GM12865 (cell line): ENCODE data around the gene RANBP3.
"Not testable (repeated sequence)": the region's sequence is repeated elsewhere in the genome, so short reads cannot be mapped to it uniquely, and the experiment has no call there.

ENCODE experiments used
- DNase-seq: peaks from one replicate; pipeline ENCODE4 v3.0.0; 2010; ENCODE audit warnings: low read depth
- H3K4me3 ChIP-seq: 2 replicates; pipeline ENCODE4 v1.5.1; 2011; ENCODE audit warnings: mild to moderate bottlenecking, low read depth, low read length, control low read depth
- CTCF ChIP-seq: IDR thresholded peaks from 2 replicates; pipeline ENCODE4 v1.5.1; 2011; ENCODE audit warnings: low read length, control low read depth, low read depth, inconsistent platforms; ENCODE audit not compliant: insufficient read depth; ENCODE audit errors: missing control alignments

The RANBP3 gene

GRCh38 chr19:5977785-5978605 lies at the start of gene RANBP3:
Gene RANBP3 (minus strand): TSS chr19:5978140. CDS start chr19:5978082, 58 bp downstream.
- DNase-seq, result peak; percentile 100
- H3K4me3 ChIP-seq, result peak within 1 kb of the TSS; percentile 97
- no peak for TF ChIP-seq CTCF

GRCh38 chr19:6026390-6027227 lies 48.7 kb upstream of the RANBP3 start:
- TF ChIP-seq CTCF, result no peak
- H3K4me3 ChIP-seq, result no peak overlapping the region
- DNase-seq, result no peak

- DNase-seq, H3K4me3 ChIP-seq: not testable (repeated sequence)
Measured at GRCh38 chr19:6024756-6025155, 46.8 kb upstream of the RANBP3 start.

GRCh38 chr19:6023936-6024335 lies 46.0 kb upstream of the RANBP3 start:
- no peak overlapping the region for H3K4me3 ChIP-seq
- no peak for TF ChIP-seq CTCF
- no peak for DNase-seq

- no peak overlapping the region for H3K4me3 ChIP-seq
- no peak for TF ChIP-seq CTCF
- DNase-seq, result no peak
Measured at GRCh38 chr19:6023085-6023682, 45.2 kb upstream of the RANBP3 start.

GRCh38 chr19:6022570-6023064 lies 44.7 kb upstream of the RANBP3 start:
- H3K4me3 ChIP-seq, result no peak overlapping the region
- no peak for TF ChIP-seq CTCF
- DNase-seq, result no peak
